Measurements from ENCODE around the gene BMPR1B.

Gene BMPR1B

DNA sequence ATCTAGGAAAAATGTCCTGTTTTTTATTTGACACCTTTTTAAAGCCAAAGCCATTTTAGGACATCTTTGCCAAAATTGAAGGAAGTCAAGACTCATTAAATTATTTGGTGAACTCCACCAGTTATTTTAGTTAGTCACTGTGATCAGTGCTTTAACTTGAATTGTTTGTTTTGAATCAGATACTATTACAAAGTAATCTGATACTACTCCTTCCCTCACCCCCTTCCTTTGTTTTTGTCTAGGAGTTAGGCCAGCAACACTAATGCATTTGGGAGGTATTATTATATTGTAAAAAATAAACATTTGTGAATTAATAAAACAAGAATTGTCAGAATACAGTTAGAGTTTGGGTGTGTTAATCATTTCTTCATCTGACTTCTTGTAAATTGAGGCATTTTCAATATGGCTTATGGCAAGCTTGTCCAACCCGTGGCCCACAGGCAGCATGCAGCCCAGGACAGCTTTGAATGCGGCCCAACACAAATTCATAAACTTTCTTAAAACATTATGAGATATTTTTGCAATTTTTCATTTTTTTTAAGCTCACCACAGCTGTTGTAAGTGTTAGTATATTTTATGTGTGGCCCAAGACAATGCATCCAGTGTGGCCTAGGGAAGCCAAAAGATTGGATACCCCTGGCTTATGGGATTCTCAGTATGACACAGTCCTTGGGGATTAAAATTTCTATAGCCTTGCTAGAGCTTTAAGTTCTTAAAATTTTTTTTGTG is 182.2 kb downstream of the BMPR1B start:
- Histone ChIP-seq H3K27ac (no peak overlapping the region), H3K4me3 (no peak overlapping the region)

DNA sequence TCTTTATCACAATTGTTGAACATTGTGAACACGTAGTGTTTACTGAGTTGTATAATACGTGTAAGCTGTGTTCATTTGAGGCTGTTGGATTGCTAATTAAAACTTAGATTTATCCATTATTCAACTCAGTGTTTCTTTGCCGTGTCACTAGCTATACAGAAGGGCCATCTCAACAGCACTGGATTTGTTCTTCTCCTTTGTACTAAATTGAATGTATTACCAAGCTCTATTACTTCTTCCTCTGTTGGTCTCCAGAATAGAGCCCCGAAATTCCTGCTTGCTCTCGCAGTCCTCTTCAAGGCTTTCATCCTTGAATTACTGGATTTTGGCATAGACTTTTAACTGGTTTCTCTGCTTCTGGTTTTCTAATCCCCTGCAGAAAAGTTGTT is 182.8 kb downstream of the BMPR1B start:
- H3K4me3 ChIP-seq: no peak overlapping the region
- H3K27ac ChIP-seq: no peak overlapping the region

DNA sequence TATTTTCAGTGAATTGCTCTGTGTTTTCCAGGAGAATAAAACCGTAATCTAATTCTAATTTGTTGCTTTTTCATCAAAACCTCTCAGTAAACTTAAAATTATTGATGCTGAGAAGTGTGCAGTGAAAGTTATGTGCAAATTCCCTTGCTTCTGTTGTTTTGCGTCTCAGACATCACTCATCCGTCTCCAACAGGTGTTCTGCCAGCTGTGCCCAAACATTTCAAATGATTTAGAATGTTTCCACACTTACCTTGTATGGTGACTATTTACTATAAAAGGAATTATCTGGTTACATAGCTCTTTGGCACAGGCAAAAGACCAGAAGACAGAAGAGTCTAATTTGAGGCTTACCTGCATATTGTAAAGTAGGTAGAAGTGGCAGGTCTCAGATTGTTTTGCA is 184.0 kb downstream of the BMPR1B start:
- H3K4me3 ChIP-seq: no peak overlapping the region
- no peak overlapping the region for H3K27ac ChIP-seq

DNA sequence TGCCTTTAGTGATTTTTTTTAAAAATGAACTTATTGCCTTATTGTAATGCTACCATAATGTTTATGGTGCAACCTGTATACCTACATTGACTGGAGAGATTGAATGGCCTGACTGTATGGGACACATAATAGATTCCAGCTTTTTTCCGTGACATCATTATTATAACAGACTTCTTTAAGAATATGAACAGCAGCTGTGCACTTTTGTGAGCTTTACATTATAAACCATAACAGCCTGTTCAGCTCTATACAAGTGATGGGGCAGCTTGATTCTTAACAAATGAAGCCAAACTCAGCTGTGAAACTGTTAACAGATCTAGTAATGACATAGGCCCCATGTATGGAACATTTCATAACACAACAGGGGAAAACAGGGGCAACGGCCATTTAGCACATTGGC is 187.0 kb downstream of the BMPR1B start:
- Histone ChIP-seq H3K4me3 (no peak overlapping the region), H3K27ac (no peak overlapping the region)

DNA sequence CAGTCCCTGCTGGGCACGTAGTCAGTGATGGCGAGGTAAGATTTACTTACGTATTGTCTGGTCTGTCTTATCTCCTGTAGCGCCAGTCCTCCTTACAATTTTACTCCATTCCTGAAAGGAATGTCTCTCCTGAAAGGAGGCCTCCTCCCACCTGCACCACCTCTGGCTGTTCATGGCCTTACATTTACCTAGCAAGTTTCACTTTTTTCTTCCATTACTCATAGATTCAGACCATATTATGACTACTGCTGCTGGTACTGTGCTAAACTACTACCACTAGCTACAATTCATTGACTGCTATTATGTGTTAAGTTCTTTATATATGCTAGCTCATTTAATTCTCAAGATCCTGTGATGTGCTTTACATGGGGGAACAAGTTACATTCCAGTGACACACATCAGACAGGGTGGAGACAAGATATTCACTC is 189.9 kb downstream of the BMPR1B start:
- H3K27ac ChIP-seq: no peak overlapping the region
- H3K4me3 ChIP-seq: no peak overlapping the region

DNA sequence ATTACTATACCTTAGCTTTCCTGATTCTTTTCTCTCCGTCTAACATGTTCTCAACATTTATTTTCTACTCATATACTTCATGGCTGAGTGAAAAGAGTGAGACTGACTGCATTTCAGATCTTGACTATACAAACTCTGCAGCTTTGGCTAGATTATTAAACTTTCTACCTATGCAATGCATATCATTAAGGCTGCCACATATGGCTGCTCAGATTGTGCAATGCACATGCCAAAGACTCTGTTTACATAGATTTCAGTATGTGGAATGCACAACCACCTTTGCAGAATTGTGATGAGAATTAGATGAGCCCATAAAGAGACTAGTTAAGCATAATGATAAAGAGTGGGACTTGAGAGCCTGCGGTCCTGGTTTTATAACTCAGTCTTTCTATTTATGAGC is 196.5 kb downstream of the BMPR1B start:
- no peak overlapping the region for H3K27ac ChIP-seq
- no peak overlapping the region for H3K4me3 ChIP-seq

DNA sequence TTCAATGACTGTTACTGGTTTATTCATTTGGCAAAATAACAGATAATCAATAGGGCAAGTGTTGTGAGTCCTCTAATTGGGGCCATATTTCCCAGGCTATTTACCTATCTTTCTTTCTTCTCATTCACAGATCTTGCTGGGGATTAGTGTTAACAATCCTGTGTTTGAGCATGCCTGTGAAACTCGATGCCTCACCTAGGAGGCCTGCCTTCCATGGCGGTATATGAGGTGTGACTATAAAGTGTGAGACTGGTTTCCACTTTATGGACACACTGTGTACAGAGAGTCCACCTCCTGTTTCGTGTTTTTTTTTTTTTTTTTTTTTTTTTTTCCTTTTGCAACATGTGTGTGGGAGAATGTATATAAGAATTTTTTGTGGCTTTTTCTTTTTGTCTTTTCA is 199.3 kb downstream of the BMPR1B start:
- Histone ChIP-seq H3K27ac (no peak overlapping the region), H3K4me3 (no peak overlapping the region)

DNA sequence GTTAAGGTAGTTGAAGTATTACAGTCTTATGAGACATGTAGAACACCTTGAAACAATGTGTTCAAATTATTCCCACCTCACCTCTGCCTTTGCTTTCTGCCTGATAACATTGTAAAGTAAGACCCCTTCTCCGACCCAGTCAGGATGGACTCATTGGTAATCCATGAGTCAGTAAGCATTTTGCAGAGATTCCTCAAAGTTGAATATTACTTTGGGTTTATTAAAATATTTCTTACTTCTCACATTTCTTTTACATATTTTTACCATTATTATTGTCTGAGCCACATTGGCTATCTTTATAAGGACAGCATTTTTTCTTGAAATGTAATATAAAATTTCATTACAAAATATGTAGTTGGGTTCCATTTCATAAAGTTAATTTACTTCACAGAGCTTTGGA is 201.6 kb downstream of the BMPR1B start:
- H3K27ac ChIP-seq: no peak overlapping the region
- H3K4me3 ChIP-seq: no peak overlapping the region

DNA sequence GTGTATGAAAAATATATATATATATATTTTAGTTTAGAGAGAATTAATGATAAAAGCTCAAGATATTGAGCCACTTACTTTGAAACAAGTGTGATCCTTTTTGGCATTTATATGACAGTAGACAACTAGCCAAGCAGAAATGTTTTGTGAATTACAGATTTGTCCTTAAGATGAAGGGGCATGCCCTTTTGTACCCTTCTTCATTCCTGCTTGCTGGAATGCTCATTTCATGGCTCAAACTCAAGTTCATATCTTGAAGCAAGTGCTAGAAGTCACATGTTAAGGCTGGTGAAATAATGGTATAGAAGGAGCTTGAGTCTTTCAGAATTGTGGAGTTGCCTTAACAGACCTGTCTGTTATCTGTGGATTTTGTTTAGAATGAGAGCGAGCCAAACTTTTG is 203.0 kb downstream of the BMPR1B start:
- no peak overlapping the region for H3K4me3 ChIP-seq
- H3K27ac ChIP-seq: no peak overlapping the region

DNA sequence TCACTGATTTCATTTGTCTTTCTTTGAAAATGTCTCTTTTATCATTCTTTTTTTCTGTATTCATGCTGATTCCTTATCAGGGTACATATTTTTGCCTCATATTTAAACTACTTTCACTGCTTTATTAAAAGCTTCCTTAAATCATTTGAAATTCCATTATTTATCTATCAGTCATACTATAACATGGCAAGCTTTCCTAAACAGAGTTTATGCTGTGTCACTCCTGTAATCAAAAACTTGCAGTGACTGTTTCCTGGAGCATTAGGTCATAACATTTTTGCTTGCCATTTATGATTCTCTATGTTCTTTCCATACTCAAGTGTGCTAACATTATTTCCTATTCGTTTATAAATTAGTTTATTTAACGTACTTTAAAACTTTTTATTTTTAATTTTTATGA is 203.7 kb downstream of the BMPR1B start:
- Histone ChIP-seq H3K27ac (no peak overlapping the region), H3K4me3 (no peak overlapping the region)

DNA sequence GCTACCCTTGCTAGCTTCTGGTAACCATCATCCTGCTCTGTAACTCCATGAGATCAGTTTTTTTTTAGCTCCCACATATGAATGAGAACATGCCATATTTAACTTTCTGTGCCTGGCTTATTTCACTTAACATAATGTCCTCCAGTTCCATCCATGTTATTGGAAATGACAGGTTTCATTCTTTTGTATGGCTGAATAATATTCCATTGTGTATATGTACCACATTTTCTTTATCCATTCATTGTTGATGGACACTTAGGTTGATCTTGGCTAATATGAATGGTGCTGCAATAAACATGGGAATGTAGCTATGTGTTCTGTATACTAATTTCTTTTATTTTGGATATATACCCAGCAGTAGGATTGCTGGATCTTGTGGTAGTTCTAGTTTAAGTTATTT is 204.7 kb downstream of the BMPR1B start:
- Histone ChIP-seq H3K27ac (no peak overlapping the region), H3K4me3 (no peak overlapping the region)

DNA sequence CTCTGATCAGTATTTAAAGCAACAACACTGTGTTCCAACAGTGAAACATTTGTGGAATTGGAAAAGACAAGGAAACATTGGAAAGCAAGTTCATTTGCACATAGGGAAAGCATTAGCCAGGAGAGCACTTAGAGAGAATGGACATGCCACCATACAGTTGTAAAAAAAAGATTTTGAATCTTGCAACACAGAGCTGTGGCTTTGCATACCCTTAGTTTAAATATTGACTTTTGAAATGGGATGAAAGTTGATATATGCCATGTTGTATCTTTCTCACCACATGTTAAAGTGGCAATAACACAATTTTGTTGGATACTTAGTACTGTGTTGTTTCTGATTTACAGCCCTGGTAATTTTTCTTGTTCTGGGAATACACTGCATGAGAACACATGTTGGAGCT is 208.1 kb downstream of the BMPR1B start:
- no peak overlapping the region for H3K4me3 ChIP-seq

DNA sequence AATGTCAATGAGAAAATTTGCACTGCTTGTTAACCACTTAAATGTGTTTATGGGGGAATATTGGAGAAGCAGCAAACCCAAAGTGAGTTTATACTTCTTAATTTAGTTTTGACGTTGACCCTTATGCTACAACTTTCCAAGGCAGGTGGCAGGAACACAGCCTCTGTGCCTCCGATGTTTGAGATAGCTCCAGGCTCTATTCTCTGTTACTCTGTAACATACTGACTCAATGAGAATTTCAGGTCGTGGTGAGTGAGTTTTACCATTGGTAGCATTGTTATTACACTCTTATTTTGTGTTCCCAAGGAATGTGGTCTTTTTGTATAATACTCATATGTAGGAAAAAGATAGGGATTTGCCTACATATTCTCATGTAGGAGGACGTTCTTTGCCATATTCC is 210.7 kb downstream of the BMPR1B start:
- no peak overlapping the region for H3K4me3 ChIP-seq
- H3K27ac ChIP-seq: no peak overlapping the region

More for the DNA sequence above, 208.1 kb downstream of the BMPR1B start:
- no peak overlapping the region for H3K27ac ChIP-seq

DNA sequence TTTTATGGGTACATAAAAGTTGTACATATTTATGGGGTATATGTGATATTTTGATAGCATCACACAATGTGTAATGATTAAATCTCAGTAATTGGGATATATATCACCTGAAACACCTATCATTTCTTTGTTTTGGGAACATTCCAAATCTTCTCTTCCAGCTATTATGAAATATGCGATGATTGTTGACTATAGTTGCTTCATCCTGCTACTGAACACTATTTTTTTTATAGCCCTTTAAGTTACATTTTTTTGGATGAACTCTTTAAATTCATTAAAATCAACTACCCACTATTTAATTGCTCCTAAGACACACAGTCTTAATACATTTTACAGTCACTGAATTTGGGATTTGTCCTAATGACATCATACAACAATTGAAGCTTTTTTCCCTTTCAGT is 212.9 kb downstream of the BMPR1B start:
- Histone ChIP-seq H3K27ac (no peak overlapping the region), H3K4me3 (no peak overlapping the region)

DNA sequence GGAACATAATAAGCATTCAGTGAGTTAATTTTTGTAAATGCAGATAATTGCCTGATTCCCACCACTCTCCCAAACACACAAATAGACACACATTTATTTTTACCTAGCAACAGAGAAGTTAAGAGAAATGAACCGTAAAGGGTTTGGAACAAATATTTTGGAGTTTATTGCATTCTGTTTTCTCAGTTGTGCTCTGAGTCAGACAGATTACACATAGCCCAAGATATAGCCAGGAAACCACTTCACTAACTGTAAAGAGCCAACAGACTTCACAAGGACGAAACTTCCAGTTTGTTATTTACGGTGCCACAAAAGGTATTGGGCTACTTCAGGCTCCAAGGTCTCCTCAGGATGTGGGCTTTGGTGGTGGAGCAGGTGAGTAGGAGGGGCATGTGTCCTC is 217.0 kb downstream of the BMPR1B start:
- Histone ChIP-seq H3K27ac (no peak overlapping the region), H3K4me3 (no peak overlapping the region)

DNA sequence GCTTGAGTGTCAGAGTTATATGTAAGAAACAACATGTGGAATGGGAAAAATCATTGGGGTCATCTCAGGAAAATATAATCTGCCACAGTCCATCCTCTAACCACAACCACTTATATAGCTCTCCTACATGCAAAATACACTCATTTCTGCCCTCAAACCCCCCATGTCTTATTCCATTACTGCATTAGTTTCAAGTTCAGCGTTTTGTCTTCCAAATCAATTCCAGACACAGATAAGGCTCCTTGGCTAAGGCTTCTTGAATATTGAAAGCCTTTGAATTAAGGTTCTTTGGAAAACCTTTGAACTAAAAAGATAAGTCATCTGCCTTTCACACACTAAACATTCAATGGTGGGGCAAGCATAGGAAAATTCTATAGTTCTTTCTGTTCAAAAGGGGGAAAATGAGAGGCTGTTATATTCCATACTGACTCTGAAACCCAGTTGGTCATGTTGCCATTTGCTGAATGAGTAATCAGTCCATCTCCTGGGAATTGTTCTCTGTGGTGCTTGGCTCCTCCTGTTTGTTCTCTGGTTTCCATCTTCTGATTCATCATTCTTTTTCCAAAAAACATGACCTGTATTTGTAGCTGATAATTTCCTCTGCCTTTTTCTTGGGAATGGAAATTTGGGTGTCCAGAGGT is 218.7 kb downstream of the BMPR1B start:
- Histone ChIP-seq H3K4me3 (no peak overlapping the region), H3K27ac (peak overlapping the region in 1 of 21 experiments; percentile 12)

DNA sequence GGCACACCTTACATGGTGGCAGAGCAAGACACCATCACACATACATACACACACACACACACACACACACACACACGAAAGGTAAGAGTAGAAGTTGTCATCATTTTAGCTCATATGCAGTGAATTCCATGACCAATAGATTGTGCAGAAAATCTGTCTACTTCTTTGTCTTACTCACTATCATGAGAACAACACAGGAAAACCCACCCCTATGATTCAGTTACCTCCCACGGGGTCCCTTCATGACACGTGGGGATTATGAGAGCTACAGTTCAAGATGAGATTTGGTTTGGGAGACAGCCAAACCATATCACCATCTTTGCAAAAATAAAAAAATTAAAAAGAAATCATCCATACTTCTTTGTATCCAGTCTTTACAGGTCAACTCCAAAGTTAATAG is 221.1 kb downstream of the BMPR1B start:
- Histone ChIP-seq H3K4me3 (no peak overlapping the region), H3K27ac (no peak overlapping the region)

DNA sequence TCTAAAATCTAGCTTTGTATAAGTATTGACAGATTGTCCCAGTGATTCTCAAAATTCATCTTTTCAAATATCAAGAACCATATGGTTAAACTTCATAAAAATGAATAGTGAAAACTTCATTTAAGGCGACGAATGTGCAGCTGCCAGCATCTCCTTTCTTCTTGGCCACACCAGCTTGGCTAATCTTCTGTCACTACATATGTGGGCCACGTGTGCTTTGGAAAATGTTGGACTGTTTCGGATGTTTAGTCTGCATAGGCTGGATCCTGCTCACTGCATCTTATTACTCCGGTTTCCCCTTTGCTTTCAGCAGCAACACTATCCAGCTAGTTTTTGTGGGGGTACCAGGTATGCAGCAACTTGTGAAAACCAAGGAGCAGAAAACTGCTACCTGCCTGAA is 221.9 kb downstream of the BMPR1B start:
- H3K27ac ChIP-seq: no peak overlapping the region
- H3K4me3 ChIP-seq: no peak overlapping the region

DNA sequence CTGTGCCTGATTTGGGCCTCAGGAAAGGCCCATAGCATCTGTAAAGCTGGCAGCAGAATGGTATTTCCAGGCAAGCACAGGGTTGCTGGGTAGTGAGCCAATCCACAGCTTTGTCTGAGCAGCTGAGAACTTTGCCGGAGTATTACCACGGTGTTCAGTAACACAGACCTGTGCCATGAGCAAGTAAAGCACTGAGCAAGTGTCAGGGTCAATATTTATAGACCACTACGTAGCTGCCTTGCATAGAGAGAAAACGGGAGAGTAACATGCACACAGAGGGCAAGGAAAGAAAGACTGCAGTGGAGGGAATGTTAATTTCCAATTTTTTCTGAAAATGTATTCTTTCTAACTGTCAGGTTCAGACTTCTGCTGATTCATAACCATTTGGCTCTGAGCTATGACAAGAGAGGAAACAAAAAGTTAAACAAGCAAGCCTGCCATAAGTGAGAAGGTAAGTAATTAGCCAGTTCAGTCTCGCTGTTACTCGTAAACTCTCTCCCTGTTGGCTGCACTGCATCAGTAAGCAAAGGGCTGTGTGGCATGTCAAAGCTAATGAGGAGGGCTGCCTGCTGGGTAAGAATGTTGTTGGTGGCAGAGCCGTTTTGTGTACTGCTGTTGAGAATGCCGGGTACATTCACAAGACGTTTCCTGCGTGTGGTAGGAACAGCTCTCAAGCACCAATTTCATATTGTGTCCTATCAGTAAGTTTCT is 238.1 kb downstream of the BMPR1B start:
- no peak overlapping the region for H3K27ac ChIP-seq
- no peak overlapping the region for H3K4me3 ChIP-seq

DNA sequence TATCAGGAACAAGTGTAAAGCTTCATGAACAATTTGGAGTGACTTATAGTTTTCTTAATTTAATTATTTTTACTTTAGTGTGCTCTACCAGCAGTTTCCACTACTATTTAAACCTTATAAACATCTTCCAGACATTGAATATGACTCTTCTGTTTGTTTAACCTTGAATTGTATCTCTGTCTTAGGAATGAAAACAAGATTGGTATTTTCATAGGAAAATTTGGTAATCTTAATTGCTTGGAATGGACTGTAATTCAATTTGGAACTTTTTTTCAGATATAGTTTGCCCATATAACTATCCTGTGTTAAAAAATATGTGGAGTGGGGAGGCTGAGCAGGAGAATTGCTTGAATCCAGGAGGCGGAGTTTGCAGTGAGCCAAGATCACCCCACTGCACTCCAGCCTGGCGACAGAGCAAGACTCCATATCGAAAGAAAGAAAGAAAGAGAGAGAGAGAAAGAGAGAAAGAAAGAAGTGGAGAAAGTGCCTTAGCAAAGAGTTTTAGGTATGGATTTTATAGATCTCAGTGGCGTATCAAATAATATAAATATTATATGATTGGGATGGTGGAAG is 242.4 kb downstream of the BMPR1B start:
- Histone ChIP-seq H3K4me3 (no peak overlapping the region), H3K27ac (no peak overlapping the region)

DNA sequence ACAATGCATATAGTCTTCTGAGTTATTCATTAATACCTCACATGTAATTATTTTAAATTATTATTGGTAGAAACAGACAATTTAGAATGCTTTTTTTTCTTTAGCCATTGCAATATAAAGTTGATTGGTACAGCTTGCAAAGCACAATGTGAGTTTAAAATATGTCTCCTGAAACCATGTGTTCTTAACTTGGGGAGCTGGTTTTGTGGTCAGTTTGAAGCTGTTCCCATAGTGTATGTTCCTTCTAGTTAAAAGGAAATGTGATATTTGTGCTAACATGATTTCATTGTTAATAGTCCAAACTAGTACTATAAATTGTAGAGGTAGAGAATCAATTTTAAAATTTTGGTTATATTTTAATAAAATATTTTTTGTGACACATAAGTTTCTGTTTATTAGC is 247.2 kb downstream of the BMPR1B start:
- no peak overlapping the region for H3K4me3 ChIP-seq
- H3K27ac ChIP-seq: no peak overlapping the region

All from skin epidermis (tissue), 12 donors.